ENCODE measurements around the gene ANKLE2. TPM values are rescaled to one million over a fixed set of nuclear protein-coding genes. Genes with fewer than 3 reads are reported as not detected.

The ANKLE2 gene
- total and polyA plus RNA-seq, 2 of the 13 experiments (the other 11 are each of a cell fraction or from before 2014, with no cell fraction given) = 35.3 to 37.1 TPM

DNA sequence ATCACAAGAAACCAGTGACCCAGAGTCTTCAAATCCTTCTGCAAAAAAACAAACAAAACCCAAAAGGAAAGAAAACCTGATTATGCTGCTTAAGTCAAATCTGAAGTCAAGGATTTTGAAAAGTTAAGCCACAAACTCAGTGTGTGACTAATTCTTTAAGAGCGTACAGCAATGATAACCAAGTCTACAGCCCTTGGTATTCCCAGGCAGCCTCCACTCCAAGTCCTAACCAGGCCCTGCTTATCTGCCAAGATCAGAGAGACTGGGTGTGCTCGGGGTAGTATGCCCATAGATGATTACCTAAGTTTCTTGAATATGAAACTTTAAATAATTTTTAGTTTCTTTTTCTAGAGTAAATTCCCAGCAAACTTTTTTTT, 37.9 kb downstream of the ANKLE2 start:
- ATAC-seq (no peak), FAIRE-seq (no peak), DNase-seq (ENCODE audit: low spot score) (no peak)
- no peaks in the 10 kb centered on the region for H3K9me3 ChIP-seq (ENCODE audit: low read length)
- peaks cover 29 to 78% of the 10 kb centered on the region in 2 experiments for H3K36me3 ChIP-seq (replicated peaks in 1 of 2; ENCODE audit: control insufficient read depth in 1 of 2, insufficient read depth in 2 of 2, low read length in 2 of 2)
- no TSS peak for BruUV-seq (replicated peaks)
- H2AFZ ChIP-seq (ENCODE audit: low read length) = no peak overlapping the region
- ChIA-PET POLR2A (no interaction called here), CTCF (ENCODE audit: low intra/inter-chr PET ratio, low total read pairs) (no interaction called here)
- no peak overlapping the region for H3K27ac ChIP-seq (ENCODE audit: extremely low read length, insufficient read depth, low read length)
- intact Hi-C loops (cut with micrococcal nuclease; ENCODE audit: unreplicated experiment) (no loop called here), in situ Hi-C loops (cut with HindIII; ENCODE audit: extremely low pct_ligation_motif_present, low pct_unique_long_range_greater_than_20kb) (no loop called here)
- H3K4me1 ChIP-seq (ENCODE audit: insufficient read depth, low read length) = no peaks in the 10 kb centered on the region
- no peaks in the 10 kb centered on the region for H4K20me1 ChIP-seq (ENCODE audit: insufficient read depth, low read length)
- H3K79me2 ChIP-seq (ENCODE audit: insufficient read depth, low read length) = no peaks in the 10 kb centered on the region
- no peaks in the 10 kb centered on the region for H3K27me3 ChIP-seq (ENCODE audit: control insufficient read depth in 1 of 2, insufficient read depth in 2 of 2, low read length in 2 of 2)
- TF ChIP-seq ZFP90 (CRISPR knock-in tag; IDR thresholded peaks at IDR 0.05; ENCODE audit: borderline replicate concordance) = no peak
- TF ChIP-seq XRCC5 (optimal IDR thresholded peaks at IDR 0.05; ENCODE audit: low read length) = no peak
- TF ChIP-seq ZFP41 (CRISPR knock-in tag; IDR thresholded peaks at IDR 0.05; ENCODE audit: borderline replicate concordance) = no peak
- no peak for TF ChIP-seq ZNF496 (CRISPR knock-in tag; IDR thresholded peaks at IDR 0.05; ENCODE audit: insufficient replicate concordance)
- no peak for TF ChIP-seq IKZF4 (CRISPR knock-in tag; IDR thresholded peaks at IDR 0.05; ENCODE audit: borderline replicate concordance, low read depth, not compliant biosample characterization)
- TF ChIP-seq SAFB2 (CRISPR knock-in tag; IDR thresholded peaks at IDR 0.05; ENCODE audit: borderline replicate concordance, low read depth) = no peak
- TF ChIP-seq, protein P1, sequence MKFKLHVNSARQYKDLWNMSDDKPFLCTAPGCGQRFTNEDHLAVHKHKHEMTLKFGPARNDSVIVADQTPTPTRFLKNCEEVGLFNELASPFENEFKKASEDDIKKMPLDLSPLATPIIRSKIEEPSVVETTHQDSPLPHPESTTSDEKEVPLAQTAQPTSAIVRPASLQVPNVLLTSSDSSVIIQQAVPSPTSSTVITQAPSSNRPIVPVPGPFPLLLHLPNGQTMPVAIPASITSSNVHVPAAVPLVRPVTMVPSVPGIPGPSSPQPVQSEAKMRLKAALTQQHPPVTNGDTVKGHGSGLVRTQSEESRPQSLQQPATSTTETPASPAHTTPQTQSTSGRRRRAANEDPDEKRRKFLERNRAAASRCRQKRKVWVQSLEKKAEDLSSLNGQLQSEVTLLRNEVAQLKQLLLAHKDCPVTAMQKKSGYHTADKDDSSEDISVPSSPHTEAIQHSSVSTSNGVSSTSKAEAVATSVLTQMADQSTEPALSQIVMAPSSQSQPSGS (CRISPR knock-in tag; IDR thresholded peaks at IDR 0.05) = no peak
- TF ChIP-seq, protein P2, sequence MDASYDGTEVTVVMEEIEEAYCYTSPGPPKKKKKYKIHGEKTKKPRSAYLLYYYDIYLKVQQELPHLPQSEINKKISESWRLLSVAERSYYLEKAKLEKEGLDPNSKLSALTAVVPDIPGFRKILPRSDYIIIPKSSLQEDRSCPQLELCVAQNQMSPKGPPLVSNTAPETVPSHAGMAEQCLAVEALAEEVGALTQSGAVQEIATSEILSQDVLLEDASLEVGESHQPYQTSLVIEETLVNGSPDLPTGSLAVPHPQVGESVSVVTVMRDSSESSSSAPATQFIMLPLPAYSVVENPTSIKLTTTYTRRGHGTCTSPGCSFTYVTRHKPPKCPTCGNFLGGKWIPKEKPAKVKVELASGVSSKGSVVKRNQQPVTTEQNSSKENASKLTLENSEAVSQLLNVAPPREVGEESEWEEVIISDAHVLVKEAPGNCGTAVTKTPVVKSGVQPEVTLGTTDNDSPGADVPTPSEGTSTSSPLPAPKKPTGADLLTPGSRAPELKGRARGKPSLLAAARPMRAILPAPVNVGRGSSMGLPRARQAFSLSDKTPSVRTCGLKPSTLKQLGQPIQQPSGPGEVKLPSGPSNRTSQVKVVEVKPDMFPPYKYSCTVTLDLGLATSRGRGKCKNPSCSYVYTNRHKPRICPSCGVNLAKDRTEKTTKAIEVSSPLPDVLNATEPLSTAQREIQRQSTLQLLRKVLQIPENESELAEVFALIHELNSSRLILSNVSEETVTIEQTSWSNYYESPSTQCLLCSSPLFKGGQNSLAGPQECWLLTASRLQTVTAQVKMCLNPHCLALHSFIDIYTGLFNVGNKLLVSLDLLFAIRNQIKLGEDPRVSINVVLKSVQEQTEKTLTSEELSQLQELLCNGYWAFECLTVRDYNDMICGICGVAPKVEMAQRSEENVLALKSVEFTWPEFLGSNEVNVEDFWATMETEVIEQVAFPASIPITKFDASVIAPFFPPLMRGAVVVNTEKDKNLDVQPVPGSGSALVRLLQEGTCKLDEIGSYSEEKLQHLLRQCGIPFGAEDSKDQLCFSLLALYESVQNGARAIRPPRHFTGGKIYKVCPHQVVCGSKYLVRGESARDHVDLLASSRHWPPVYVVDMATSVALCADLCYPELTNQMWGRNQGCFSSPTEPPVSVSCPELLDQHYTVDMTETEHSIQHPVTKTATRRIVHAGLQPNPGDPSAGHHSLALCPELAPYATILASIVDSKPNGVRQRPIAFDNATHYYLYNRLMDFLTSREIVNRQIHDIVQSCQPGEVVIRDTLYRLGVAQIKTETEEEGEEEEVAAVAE (CRISPR knock-in tag; IDR thresholded peaks at IDR 0.05; ENCODE audit: borderline replicate concordance) = no peak
- no peak for TF ChIP-seq HNRNPLL (IDR thresholded peaks at IDR 0.05; ENCODE audit: low read depth, low read length, poor library complexity, severe bottlenecking)
- no peak for TF ChIP-seq ISX (CRISPR knock-in tag; conservative IDR thresholded peaks at IDR 0.05)
- 97% methylated on average over 2 of the region's 2 CpGs for WGBS (ENCODE audit: low lambda C conversion rate)
- H3K4me2 ChIP-seq (ENCODE audit: low read depth, low read length) = no peak overlapping the region
- H3K9ac ChIP-seq (ENCODE audit: insufficient read depth, low read depth, low read length) = no peak overlapping the region
- H3K4me3 ChIP-seq (replicated peaks in 1 of 3; ENCODE audit: insufficient read depth in 1 of 3, low read depth in 2 of 3, low read length in 3 of 3) = no peak overlapping the region
